ENCODE data around the gene POLR2E. TPM values are rescaled to one million over a fixed set of nuclear protein-coding genes. Genes with fewer than 3 reads are reported as not detected.

POLR2E gene
- total RNA-seq, 1 donor from 2014 or later: 155 TPM

DNA sequence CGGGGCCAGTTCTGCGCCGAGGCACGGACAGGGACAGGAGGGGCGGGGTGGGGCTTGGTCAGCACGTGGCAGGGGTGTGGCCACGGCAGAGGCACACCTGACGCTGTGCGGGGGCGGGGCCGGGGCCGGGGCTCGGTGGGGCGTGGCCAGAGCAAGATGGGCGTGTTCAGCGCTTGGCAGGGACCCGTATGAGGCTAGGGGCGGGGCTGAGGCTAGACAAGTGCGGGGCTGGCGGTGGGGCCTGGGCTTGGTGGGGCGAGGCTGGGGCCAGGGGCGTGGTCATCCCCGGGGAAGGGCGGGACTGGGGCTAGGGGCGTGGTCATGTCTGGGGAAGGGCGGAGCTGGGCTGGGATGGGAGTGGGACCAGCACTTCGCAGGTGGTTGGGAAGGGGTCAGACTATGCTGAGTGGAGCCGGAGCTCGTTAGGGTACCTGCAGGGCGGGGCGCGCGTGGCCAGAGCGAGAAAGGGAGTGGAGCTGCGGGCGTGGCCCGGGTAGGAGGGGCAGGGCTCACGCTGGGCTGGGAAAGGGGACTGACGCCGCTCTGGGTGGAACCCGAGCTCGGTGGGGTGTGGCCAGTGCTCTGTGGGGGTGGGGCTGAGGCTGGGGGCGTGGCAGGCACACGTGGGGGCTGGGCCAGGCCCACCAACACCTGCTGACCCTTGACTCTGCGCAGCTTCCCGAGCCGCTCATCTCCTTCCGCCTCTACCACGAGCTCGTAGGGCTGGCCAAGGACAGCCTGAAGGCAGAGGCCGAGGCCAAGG is 12.8 kb downstream of the POLR2E start:
- ATAC-seq (peak; percentile 90), DNase-seq (peak; percentile 96)
- TF ChIP-seq, protein P1, sequence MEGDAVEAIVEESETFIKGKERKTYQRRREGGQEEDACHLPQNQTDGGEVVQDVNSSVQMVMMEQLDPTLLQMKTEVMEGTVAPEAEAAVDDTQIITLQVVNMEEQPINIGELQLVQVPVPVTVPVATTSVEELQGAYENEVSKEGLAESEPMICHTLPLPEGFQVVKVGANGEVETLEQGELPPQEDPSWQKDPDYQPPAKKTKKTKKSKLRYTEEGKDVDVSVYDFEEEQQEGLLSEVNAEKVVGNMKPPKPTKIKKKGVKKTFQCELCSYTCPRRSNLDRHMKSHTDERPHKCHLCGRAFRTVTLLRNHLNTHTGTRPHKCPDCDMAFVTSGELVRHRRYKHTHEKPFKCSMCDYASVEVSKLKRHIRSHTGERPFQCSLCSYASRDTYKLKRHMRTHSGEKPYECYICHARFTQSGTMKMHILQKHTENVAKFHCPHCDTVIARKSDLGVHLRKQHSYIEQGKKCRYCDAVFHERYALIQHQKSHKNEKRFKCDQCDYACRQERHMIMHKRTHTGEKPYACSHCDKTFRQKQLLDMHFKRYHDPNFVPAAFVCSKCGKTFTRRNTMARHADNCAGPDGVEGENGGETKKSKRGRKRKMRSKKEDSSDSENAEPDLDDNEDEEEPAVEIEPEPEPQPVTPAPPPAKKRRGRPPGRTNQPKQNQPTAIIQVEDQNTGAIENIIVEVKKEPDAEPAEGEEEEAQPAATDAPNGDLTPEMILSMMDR (IDR thresholded peaks at IDR 0.05): no peak
- Histone ChIP-seq H3K36me3 (peaks cover 62% of the 10 kb centered on the region), H3K27ac (no peak overlapping the region), H3K4me1 (peaks cover 21% of the 10 kb centered on the region), H3K4me3 (peak overlapping the region; percentile 10), H3K27me3 (no peaks in the 10 kb centered on the region), H3K9me3 (no peaks in the 10 kb centered on the region)
- intact Hi-C loops (cut with DNase I): loop anchor here (10.0 kb wide), 1 partner anchor 48 kb away; no protein-coding TSS in a partner anchor

DNA sequence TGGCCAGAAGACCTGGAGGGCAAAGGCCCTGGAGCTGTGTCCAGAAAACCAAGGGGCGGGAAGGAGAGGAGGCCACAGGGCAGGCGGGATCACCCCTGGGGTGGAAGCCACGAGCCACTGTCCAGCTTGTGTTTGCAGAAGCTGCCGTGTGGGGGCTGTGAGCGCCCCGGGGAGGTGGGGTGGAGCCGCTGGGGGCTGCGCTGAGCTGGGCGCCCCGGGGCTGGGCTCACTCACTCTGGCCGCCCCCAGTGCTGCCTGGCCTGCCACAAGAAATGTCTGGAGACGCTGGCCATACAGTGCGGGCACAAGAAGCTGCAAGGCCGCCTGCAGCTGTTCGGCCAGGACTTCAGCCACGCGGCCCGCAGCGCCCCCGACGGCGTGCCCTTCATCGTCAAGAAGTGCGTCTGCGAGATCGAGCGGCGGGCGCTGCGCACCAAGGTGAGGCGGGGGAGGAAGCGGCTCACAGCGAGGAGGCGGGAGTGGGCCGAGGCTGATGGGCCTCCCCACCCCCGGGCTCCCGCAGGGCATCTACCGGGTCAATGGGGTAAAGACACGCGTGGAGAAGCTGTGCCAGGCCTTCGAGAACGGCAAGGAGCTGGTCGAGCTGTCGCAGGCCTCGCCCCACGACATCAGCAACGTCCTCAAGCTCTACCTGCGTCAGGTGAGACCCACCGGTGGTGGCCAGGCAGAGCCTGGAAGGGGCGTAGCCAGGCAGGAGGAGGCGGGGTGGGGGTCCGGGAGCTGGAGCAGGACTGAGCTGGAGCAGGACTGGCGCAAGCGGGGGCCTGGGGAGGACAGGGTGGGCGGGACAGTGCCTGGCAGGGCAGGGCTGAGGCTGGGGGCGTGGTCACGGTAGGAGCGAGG is 13.6 kb downstream of the POLR2E start:
- TF ChIP-seq, protein P1 (IDR thresholded peaks at IDR 0.05): no peak
- ATAC-seq: no peak
- Histone ChIP-seq H3K27ac (no peak overlapping the region), H3K36me3 (peaks cover 58% of the 10 kb centered on the region), H3K9me3 (no peaks in the 10 kb centered on the region), H3K4me1 (peaks cover 24% of the 10 kb centered on the region), H3K27me3 (no peaks in the 10 kb centered on the region), H3K4me3 (no peak overlapping the region)
- intact Hi-C loops (cut with DNase I): loop anchor here (10.0 kb wide), 1 partner anchor 47 kb away; no protein-coding TSS in a partner anchor
- peak; percentile 72 for DNase-seq

DNA sequence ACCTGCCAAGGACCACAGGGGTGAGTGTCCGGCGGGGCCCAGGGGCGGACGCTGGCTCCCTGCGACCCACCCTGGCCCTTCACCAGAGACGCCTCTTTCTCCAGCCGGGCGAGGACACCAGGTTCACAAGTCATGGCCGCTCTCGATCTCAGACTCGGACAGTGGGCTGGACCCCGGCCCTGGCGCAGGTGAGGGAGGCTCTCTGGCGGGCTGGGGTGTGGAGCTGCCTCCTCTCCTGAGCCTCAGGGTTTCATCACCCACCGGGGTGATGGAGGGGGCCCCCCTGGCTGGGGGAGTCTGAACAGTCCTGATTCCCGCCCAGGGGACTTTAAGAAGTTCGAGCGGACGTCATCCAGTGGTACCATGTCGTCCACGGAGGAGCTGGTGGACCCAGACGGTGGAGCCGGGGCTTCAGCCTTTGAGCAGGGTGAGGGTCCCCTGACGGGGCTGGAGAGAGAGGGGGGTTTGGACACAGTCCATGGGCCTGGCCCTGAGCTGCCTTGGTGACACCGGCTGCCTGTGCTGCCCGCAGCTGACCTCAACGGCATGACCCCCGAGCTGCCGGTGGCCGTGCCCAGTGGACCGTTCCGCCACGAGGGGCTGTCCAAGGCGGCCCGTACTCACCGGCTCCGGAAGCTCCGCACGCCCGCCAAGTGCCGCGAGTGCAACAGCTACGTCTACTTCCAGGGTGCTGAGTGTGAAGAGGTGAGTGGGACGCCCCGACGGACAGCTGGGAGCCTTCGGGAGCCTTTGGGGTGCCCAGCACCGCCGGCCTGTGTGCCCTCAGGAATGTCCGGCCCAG is 14.6 kb downstream of the POLR2E start:
- ATAC-seq (no peak), DNase-seq (peak; percentile 66)
- H3K4me3 ChIP-seq: no peak overlapping the region
- intact Hi-C loops (cut with DNase I): loop anchor here (10.0 kb wide), 1 partner anchor 46 kb away; no protein-coding TSS in a partner anchor
- TF ChIP-seq, protein P1 (IDR thresholded peaks at IDR 0.05): no peak
- peaks cover 48% of the 10 kb centered on the region for H3K36me3 ChIP-seq
- H3K4me1 ChIP-seq: peaks cover 31% of the 10 kb centered on the region
- no peaks in the 10 kb centered on the region for H3K27me3 ChIP-seq
- no peak overlapping the region for H3K27ac ChIP-seq
- H3K9me3 ChIP-seq: no peaks in the 10 kb centered on the region

DNA sequence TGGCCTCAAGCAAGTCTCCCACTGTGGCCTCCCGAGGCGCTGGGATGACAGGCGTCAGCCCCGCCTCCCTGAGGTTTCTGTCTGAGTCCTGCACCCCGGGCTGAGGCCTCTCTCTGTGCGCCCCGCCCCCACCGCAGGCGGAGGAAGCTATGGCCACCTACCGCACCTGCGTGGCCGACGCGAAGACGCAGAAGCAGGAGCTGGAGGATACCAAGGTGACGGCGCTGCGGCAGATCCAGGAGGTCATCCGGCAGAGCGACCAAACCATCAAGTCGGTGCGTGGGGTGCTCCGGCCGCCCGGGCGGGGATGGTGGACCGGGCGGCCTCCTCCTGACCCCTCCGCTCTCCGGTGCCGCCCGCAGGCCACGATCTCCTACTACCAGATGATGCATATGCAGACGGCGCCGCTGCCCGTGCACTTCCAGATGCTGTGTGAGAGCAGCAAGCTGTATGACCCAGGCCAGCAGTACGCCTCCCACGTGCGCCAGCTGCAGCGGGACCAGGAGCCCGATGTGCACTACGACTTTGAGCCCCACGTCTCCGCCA is 15.5 kb downstream of the POLR2E start:
- Histone ChIP-seq H3K27me3 (no peaks in the 10 kb centered on the region), H3K4me1 (peaks cover 38% of the 10 kb centered on the region), H3K27ac (no peak overlapping the region), H3K9me3 (no peaks in the 10 kb centered on the region), H3K4me3 (no peak overlapping the region), H3K36me3 (peaks cover 40% of the 10 kb centered on the region)
- TF ChIP-seq, protein P1 (IDR thresholded peaks at IDR 0.05): no peak
- DNase-seq (peak; percentile 72), ATAC-seq (no peak)
- intact Hi-C loops (cut with DNase I): loop anchor here (10.0 kb wide), 1 partner anchor 45 kb away; no protein-coding TSS in a partner anchor

DNA sequence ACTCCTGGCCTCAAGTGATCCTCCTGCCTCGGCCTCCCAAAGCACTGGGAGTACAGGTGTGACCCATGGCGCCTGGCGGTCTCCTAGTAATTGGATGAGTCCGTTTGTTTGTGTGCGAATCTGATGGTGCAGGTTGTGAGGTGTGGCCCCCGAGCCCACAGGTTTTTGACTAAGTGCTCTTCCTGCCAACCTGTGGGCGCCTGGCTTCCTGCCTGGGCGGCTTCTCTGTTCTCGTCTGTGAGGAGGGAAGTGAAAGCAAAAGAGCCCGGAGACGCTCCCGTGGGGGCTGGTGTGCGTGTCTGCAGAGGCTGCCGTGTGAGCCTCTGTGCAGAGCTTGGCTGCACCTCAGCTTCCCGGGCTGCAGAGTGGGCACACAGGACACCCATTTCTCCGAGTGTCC is 18.2 kb downstream of the POLR2E start:
- ATAC-seq: peak; percentile 55
- intact Hi-C loops (cut with DNase I): no loop called here
- H3K4me1 ChIP-seq: peaks cover 35% of the 10 kb centered on the region
- H3K36me3 ChIP-seq: peaks cover 22% of the 10 kb centered on the region
- H3K27me3 ChIP-seq: no peaks in the 10 kb centered on the region
- H3K4me3 ChIP-seq: peak overlapping the region; percentile 20
- H3K27ac ChIP-seq: peak overlapping the region; percentile 65
- TF ChIP-seq, protein P1 (IDR thresholded peaks at IDR 0.05): no peak
- peak; percentile 88 for DNase-seq
- no peaks in the 10 kb centered on the region for H3K9me3 ChIP-seq

Measured in upper lobe of right lung (tissue), 1 donor.